A673 (cell line): Measurements from ENCODE around the gene KAZN.

Experiments
- EZH2 ChIP-seq: fragments of 200-600 bp; sonication (generic); IDR thresholded peaks from 2 replicates; pipeline ENCODE4 v1.6.1; 2017; ENCODE audit warnings: borderline replicate concordance, low read depth, mild to moderate bottlenecking, mixed read lengths, antibody characterized with exemption, low read length; ENCODE audit not compliant: poor library complexity, severe bottlenecking
- TF ChIP-seq, protein P1 (sequence below): fragments of 300-800, 200-600 bp; sonication (generic); conservative IDR thresholded peaks from 2 replicates; pipeline ENCODE4 v1.5.1; 2017; ENCODE audit warnings: low read depth, mild to moderate bottlenecking, antibody characterized with exemption, low read length, moderate library complexity, mixed read lengths

- TF ChIP-seq, protein P1, sequence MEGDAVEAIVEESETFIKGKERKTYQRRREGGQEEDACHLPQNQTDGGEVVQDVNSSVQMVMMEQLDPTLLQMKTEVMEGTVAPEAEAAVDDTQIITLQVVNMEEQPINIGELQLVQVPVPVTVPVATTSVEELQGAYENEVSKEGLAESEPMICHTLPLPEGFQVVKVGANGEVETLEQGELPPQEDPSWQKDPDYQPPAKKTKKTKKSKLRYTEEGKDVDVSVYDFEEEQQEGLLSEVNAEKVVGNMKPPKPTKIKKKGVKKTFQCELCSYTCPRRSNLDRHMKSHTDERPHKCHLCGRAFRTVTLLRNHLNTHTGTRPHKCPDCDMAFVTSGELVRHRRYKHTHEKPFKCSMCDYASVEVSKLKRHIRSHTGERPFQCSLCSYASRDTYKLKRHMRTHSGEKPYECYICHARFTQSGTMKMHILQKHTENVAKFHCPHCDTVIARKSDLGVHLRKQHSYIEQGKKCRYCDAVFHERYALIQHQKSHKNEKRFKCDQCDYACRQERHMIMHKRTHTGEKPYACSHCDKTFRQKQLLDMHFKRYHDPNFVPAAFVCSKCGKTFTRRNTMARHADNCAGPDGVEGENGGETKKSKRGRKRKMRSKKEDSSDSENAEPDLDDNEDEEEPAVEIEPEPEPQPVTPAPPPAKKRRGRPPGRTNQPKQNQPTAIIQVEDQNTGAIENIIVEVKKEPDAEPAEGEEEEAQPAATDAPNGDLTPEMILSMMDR: no peak
- TF ChIP-seq EZH2: no peak
These were observed 329.9 kb downstream of the KAZN start for GRCh38 chr1:14928412-14928811.
